ENCODE data around the gene CDR2. TPM values are rescaled to one million over a fixed set of nuclear protein-coding genes. Genes with fewer than 3 reads are reported as not detected.
"Not testable (repeated sequence)": the region's sequence is repeated elsewhere in the genome, so short reads cannot be mapped to it uniquely, and the experiment has no call there.

Gene CDR2
- total and polyA plus RNA-seq, 9 donors = 12.7 to 30.3 (median 22.9) TPM

DNA sequence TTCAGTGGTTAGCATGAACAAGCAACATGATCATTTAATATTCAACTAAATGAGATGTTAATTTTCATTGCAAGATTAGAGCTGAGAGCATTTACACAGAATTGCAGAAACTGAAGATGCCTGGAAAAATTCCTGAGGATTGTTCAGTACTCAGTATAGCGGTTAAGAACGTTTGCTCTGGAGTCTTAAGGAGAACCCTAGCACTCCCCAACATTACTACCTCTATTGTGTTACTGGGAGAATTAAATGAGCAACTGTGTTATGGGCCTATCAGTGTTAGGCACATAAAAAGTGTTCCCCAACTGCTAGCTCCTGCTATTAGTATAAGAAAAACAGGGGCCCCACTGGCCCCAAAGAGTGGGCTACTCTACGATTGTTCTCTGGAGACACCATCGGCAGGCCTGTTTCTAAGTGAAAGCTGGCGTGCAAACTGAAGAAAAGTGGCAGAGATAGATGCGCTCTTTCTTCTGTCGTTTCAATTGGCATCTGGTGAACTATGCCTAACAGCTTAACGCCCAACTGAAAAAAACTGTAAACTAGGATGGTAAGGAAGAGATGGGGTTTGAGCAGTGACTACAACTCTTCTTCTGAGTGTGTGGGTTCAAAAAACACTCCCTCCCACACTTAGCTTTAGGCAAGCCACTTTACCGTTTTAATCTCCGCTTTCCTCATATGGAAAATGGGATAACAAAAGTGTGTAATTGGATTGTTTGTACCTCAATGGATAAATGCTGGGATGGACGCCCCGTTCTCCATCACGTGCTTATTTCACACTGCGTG, 1.3 kb downstream of the CDR2 start:
- TF ChIP-seq EP300 (IDR thresholded peaks at IDR 0.05) (no peak), POLR2A (IDR thresholded peaks at IDR 0.05) (no peak)
- TF ChIP-seq, protein P1, sequence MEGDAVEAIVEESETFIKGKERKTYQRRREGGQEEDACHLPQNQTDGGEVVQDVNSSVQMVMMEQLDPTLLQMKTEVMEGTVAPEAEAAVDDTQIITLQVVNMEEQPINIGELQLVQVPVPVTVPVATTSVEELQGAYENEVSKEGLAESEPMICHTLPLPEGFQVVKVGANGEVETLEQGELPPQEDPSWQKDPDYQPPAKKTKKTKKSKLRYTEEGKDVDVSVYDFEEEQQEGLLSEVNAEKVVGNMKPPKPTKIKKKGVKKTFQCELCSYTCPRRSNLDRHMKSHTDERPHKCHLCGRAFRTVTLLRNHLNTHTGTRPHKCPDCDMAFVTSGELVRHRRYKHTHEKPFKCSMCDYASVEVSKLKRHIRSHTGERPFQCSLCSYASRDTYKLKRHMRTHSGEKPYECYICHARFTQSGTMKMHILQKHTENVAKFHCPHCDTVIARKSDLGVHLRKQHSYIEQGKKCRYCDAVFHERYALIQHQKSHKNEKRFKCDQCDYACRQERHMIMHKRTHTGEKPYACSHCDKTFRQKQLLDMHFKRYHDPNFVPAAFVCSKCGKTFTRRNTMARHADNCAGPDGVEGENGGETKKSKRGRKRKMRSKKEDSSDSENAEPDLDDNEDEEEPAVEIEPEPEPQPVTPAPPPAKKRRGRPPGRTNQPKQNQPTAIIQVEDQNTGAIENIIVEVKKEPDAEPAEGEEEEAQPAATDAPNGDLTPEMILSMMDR (IDR thresholded peaks at IDR 0.05) = no peak
- intact Hi-C loops (cut with DNase I) = loop anchor here in 2 of 4 donors (10.0 kb wide), 1 partner anchor 52 kb away; no protein-coding TSS in a partner anchor

DNA sequence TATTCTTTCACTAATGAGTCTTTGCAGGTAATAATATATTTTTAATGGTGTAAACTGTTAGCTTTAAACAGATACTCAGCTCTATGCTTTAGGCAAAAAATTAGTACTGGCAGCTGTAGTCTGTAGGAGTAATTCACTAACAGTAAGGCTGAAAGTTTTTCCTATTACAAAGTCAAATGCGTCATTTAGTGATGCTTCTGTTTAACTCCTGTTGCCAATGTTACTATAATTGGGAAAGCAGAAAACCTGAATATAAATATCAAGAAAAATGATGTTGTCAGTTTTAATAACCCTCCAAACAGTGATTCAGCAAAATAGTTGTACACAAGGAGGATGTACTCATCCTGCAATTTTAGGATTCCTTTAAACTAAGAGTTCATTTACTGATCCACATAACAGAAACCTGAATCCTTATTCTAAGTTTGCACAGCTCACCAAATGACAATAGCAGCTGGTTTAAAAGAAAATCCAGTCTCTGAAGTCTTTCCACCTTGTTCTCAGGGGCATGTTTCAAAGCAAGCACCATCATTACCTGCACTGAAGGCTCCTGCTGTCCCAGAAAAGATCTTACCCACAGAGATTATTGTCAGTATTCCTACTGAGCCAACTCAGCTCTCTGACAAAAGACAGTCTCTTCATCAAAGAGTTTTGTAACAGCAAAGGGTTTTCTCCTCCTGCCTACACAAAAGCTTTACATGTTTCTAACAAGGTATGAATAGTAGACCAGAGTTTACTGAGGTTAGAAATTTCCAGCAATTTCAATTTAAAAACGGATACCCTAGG, 4.2 kb downstream of the CDR2 start:
- intact Hi-C loops (cut with DNase I) = loop anchor here in 2 of 4 donors (10.0 kb wide), 1 partner anchor 55 kb away; no protein-coding TSS in a partner anchor
- no peaks in the 10 kb centered on the region for H3K27me3 ChIP-seq
- H3K9me3 ChIP-seq = no peaks in the 10 kb centered on the region
- TF ChIP-seq POLR2A (IDR thresholded peaks at IDR 0.05) (no peak), EP300 (IDR thresholded peaks at IDR 0.05) (no peak)
- TF ChIP-seq, protein P1 (IDR thresholded peaks at IDR 0.05) = no peak
- no peak for DNase-seq
- no peak overlapping the region for H3K27ac ChIP-seq
- 41 to 49% (median 45%) methylated on average over 2 of the region's 2 CpGs for WGBS, 3 donors
- peaks cover 3% of the 10 kb centered on the region for H3K4me1 ChIP-seq (ENCODE audit: insufficient read depth)
- no peaks in the 10 kb centered on the region for H3K36me3 ChIP-seq
- no peak overlapping the region for H3K4me3 ChIP-seq

More for the DNA sequence above, 1.3 kb downstream of the CDR2 start:
- H3K4me3 ChIP-seq = peak overlapping the region; percentile 87
- 33 to 43% (median 40%) methylated on average over 14 of the region's 14 CpGs for WGBS, 3 donors
- H3K9me3 ChIP-seq = no peaks in the 10 kb centered on the region
- no peaks in the 10 kb centered on the region for H3K27me3 ChIP-seq
- DNase-seq = no peak
- H3K4me1 ChIP-seq (ENCODE audit: insufficient read depth) = peaks cover 5% of the 10 kb centered on the region
- no peaks in the 10 kb centered on the region for H3K36me3 ChIP-seq
- no peak overlapping the region for H3K27ac ChIP-seq

DNA sequence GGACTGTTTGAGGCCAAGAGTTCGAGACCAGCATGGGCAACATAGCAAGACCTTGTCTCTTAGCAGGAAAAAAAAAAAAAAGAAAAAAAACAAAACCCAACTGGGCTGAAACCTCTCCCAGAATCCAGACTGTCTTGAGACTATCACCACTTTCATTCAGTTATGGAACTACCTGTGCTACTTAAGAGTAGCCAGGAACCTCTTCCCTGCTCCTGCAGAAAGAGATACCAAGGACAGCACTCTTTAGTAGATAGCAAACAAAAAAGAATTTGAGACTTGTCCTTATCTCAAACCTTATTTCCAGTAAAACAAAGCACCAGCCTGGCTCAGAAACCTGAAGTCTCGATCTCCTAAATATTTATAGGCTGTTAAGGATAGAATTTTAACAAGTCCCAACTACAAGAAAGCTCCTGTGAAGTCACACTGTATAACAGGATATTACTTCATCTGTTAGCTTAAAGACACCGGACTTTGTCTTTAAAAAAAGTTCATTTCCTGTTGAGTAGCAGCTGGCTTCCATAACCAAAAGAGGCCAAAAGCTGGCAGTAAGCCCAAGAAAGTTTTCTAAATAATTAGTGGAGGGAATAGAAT, 5.1 kb downstream of the CDR2 start:
- peak in 1 of 5 donors; percentile 37 for DNase-seq
- H3K9me3 ChIP-seq = no peaks in the 10 kb centered on the region
- no peak overlapping the region for H3K4me3 ChIP-seq
- 25 to 33% (median 28%) methylated on average over 3 of the region's 3 CpGs for WGBS, 3 donors
- H3K4me1 ChIP-seq (ENCODE audit: insufficient read depth) = peaks cover 2% of the 10 kb centered on the region
- intact Hi-C loops (cut with DNase I) = no loop called here
- no peak overlapping the region for H3K27ac ChIP-seq
- no peaks in the 10 kb centered on the region for H3K27me3 ChIP-seq
- TF ChIP-seq, protein P1 (IDR thresholded peaks at IDR 0.05) = no peak
- H3K36me3 ChIP-seq = no peaks in the 10 kb centered on the region

DNA sequence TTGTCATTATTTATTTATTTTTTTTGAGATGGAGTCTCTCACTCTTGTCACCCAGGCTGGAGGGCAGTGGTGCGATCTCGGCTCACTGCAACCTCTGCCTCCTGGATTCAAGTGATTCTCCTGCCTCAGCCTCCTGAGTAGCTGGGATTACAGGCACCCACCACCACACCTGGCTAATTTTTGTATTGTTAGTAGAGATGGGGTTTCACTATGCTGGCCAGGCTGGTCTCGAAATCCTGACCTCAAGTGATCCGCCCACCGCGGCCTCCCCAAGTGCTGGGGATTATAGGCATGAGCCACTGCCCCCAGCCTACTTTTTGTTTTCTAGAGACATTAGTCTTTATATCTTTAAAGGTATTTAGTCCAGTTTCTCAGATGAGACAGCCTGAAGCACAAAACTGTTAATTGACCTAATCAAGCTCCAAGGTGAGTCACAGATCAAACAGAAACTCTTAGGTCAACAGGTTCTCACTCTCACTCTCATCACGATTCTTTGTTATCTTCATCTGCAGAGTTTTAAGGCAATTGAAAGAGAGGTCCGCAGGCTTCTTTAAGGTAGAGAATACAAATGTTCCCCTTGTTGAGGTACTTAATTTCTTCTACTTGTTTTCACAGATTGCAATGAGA, 6.1 kb downstream of the CDR2 start:
- H3K9me3 ChIP-seq; DNase-seq; H3K27me3 ChIP-seq; H3K4me1 ChIP-seq (ENCODE audit: insufficient read depth); H3K36me3 ChIP-seq; intact Hi-C loops (cut with DNase I); H3K27ac ChIP-seq; H3K4me3 ChIP-seq: not testable (repeated sequence)
- WGBS, 3 donors = 95 to 97% (median 96%) methylated on average over 8 of the region's 8 CpGs

Data from ovary (tissue), 9 donors.